ENCODE measurements around the gene EDAR.

GRCh38 chr2:108963057-108963456 lies 26.0 kb downstream of the EDAR start:
- no peak for TF ChIP-seq EZH2 (IDR thresholded peaks at IDR 0.05; ENCODE audit: low read length, missing control alignments)
- TF ChIP-seq, protein P1, sequence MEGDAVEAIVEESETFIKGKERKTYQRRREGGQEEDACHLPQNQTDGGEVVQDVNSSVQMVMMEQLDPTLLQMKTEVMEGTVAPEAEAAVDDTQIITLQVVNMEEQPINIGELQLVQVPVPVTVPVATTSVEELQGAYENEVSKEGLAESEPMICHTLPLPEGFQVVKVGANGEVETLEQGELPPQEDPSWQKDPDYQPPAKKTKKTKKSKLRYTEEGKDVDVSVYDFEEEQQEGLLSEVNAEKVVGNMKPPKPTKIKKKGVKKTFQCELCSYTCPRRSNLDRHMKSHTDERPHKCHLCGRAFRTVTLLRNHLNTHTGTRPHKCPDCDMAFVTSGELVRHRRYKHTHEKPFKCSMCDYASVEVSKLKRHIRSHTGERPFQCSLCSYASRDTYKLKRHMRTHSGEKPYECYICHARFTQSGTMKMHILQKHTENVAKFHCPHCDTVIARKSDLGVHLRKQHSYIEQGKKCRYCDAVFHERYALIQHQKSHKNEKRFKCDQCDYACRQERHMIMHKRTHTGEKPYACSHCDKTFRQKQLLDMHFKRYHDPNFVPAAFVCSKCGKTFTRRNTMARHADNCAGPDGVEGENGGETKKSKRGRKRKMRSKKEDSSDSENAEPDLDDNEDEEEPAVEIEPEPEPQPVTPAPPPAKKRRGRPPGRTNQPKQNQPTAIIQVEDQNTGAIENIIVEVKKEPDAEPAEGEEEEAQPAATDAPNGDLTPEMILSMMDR (conservative IDR thresholded peaks at IDR 0.05 in 1 of 2, IDR thresholded peaks at IDR 0.05 in 1 of 2; ENCODE audit: low read depth in 1 of 2, low read length in 2 of 2), result no peak

All from fibroblast of lung (primary cell).